ENCODE results near the gene WDR38. TPM values are rescaled to one million over a fixed set of nuclear protein-coding genes. Genes with fewer than 3 reads are reported as not detected.

WDR38 gene
- total and polyA plus RNA-seq, 5 donors = 0.09 TPM; not detected in 4

GRCh38 chr9:124849801-124850200 is 3.5 kb upstream of the WDR38 start:
- H3K4me1 ChIP-seq (ENCODE audit: control insufficient read depth, insufficient read depth, low read length) = no peaks in the 10 kb centered on the region
- WGBS = 47% methylated on average over 10 of the region's 10 CpGs
- no peak overlapping the region for H3K4me3 ChIP-seq (ENCODE audit: low read length)
- H3K27me3 ChIP-seq (ENCODE audit: control insufficient read depth, insufficient read depth) = no peaks in the 10 kb centered on the region
- H3K9me3 ChIP-seq (ENCODE audit: control insufficient read depth, low read length) = no peaks in the 10 kb centered on the region
- ATAC-seq = no peak
- DNase-seq = peak in 1 of 3 donors; percentile 56
- H3K27ac ChIP-seq (ENCODE audit: low read length) = no peak overlapping the region
- intact Hi-C loops (cut with DNase I) = no loop called here

- WGBS = 42% methylated on average over 13 of the region's 13 CpGs
- peak in 1 of 3 donors; percentile 77 for DNase-seq
These were observed 985 bp upstream of the WDR38 start for GRCh38 chr9:124852121-124852828.

GRCh38 chr9:124853605-124854143 is 414 bp downstream of the WDR38 start:
- H3K4me1 ChIP-seq (ENCODE audit: control insufficient read depth, insufficient read depth, low read length) = no peaks in the 10 kb centered on the region
- H3K27ac ChIP-seq (ENCODE audit: low read length) = no peak overlapping the region
- WGBS = 64% methylated on average over 11 of the region's 11 CpGs
- H3K9me3 ChIP-seq (ENCODE audit: control insufficient read depth, low read length) = no peaks in the 10 kb centered on the region
- DNase-seq (no peak), ATAC-seq (no peak)
- intact Hi-C loops (cut with DNase I) = loop anchor here (1.0 to 2.0 kb wide), 3 partner anchors 79 to 81 kb away; no protein-coding TSS in a partner anchor
- H3K4me3 ChIP-seq (ENCODE audit: low read length) = peak overlapping the region; percentile 21
- H3K27me3 ChIP-seq (ENCODE audit: control insufficient read depth, insufficient read depth) = no peaks in the 10 kb centered on the region

More at GRCh38 chr9:124852121-124852828, 985 bp upstream of the WDR38 start:
- no peak overlapping the region for H3K4me3 ChIP-seq (ENCODE audit: low read length)
- no peaks in the 10 kb centered on the region for H3K27me3 ChIP-seq (ENCODE audit: control insufficient read depth, insufficient read depth)
- peak; percentile 25 to 38 for ATAC-seq
- intact Hi-C loops (cut with DNase I) = loop anchor here in 1 of 4 donors (2.0 kb wide), 1 partner anchor 77 kb away; no protein-coding TSS in a partner anchor
- H3K27ac ChIP-seq (ENCODE audit: low read length) = peak overlapping the region; percentile 73
- H3K9me3 ChIP-seq (ENCODE audit: control insufficient read depth, low read length) = no peaks in the 10 kb centered on the region
- no peaks in the 10 kb centered on the region for H3K4me1 ChIP-seq (ENCODE audit: control insufficient read depth, insufficient read depth, low read length)

GRCh38 chr9:124854161-124854560 is 901 bp downstream of the WDR38 start:
- H3K27ac ChIP-seq (ENCODE audit: low read length) = no peak overlapping the region
- 84% methylated on average over 8 of the region's 8 CpGs for WGBS
- no peak overlapping the region for H3K4me3 ChIP-seq (ENCODE audit: low read length)
- ATAC-seq (no peak), DNase-seq (peak in 1 of 3 donors; percentile 41)
- H3K9me3 ChIP-seq (ENCODE audit: control insufficient read depth, low read length) = no peaks in the 10 kb centered on the region
- H3K27me3 ChIP-seq (ENCODE audit: control insufficient read depth, insufficient read depth) = no peaks in the 10 kb centered on the region
- intact Hi-C loops (cut with DNase I) = loop anchor here in 1 of 4 donors (1.0 kb wide), 1 partner anchor 82 kb away; no protein-coding TSS in a partner anchor
- no peaks in the 10 kb centered on the region for H3K4me1 ChIP-seq (ENCODE audit: control insufficient read depth, insufficient read depth, low read length)

- H3K9me3 ChIP-seq (ENCODE audit: control insufficient read depth, low read length) = no peaks in the 10 kb centered on the region
- no peaks in the 10 kb centered on the region for H3K27me3 ChIP-seq (ENCODE audit: control insufficient read depth, insufficient read depth)
- no peak overlapping the region for H3K27ac ChIP-seq (ENCODE audit: low read length)
- WGBS = 64% methylated on average over 7 of the region's 7 CpGs
- no peak for DNase-seq
- no peak for ATAC-seq
- H3K4me1 ChIP-seq (ENCODE audit: control insufficient read depth, insufficient read depth, low read length) = no peaks in the 10 kb centered on the region
- no peak overlapping the region for H3K4me3 ChIP-seq (ENCODE audit: low read length)
- intact Hi-C loops (cut with DNase I) = loop anchor here in 1 of 4 donors (1.0 kb wide), 1 partner anchor 83 kb away; no protein-coding TSS in a partner anchor
These were observed 1.6 kb downstream of the WDR38 start for GRCh38 chr9:124854822-124855221.

GRCh38 chr9:124855566-124855943 is 2.3 kb downstream of the WDR38 start:
- Histone ChIP-seq H3K4me3 (ENCODE audit: low read length) (no peak overlapping the region), H3K4me1 (ENCODE audit: control insufficient read depth, insufficient read depth, low read length) (no peaks in the 10 kb centered on the region), H3K27ac (ENCODE audit: low read length) (no peak overlapping the region), H3K9me3 (ENCODE audit: control insufficient read depth, low read length) (no peaks in the 10 kb centered on the region), H3K27me3 (ENCODE audit: control insufficient read depth, insufficient read depth) (no peaks in the 10 kb centered on the region)
- DNase-seq = peak in 1 of 3 donors; percentile 59
- intact Hi-C loops (cut with DNase I) = no loop called here
- no peak for ATAC-seq
- 80% methylated on average over 18 of the region's 18 CpGs for whole genome bisulfite sequencing

GRCh38 chr9:124855944-124856765 is 2.9 kb downstream of the WDR38 start:
- Histone ChIP-seq H3K9me3 (ENCODE audit: control insufficient read depth, low read length) (no peaks in the 10 kb centered on the region), H3K4me3 (ENCODE audit: low read length) (no peak overlapping the region), H3K27ac (ENCODE audit: low read length) (no peak overlapping the region), H3K27me3 (ENCODE audit: control insufficient read depth, insufficient read depth) (no peaks in the 10 kb centered on the region), H3K4me1 (ENCODE audit: control insufficient read depth, insufficient read depth, low read length) (peaks cover 5% of the 10 kb centered on the region)
- intact Hi-C loops (cut with DNase I) = no loop called here
- DNase-seq (peak in 1 of 3 donors; percentile 52), ATAC-seq (no peak)
- 65% methylated on average over 16 of the region's 16 CpGs for WGBS

- intact Hi-C loops (cut with DNase I) = no loop called here
- no peaks in the 10 kb centered on the region for H3K9me3 ChIP-seq (ENCODE audit: control insufficient read depth, low read length)
- H3K4me1 ChIP-seq (ENCODE audit: control insufficient read depth, insufficient read depth, low read length) = peaks cover 5% of the 10 kb centered on the region
- WGBS = 88% methylated on average over 24 of the region's 24 CpGs
- H3K4me3 ChIP-seq (ENCODE audit: low read length) = no peak overlapping the region
- H3K27ac ChIP-seq (ENCODE audit: low read length) = no peak overlapping the region
- no peak for ATAC-seq
- H3K27me3 ChIP-seq (ENCODE audit: control insufficient read depth, insufficient read depth) = no peaks in the 10 kb centered on the region
- peak in 1 of 3 donors; percentile 43 for DNase-seq
These were observed 4.4 kb downstream of the WDR38 start for GRCh38 chr9:124857533-124858162.

- H3K27ac ChIP-seq (ENCODE audit: low read length) = no peak overlapping the region
- peaks cover 5% of the 10 kb centered on the region for H3K4me1 ChIP-seq (ENCODE audit: control insufficient read depth, insufficient read depth, low read length)
- H3K4me3 ChIP-seq (ENCODE audit: low read length) = no peak overlapping the region
- no peaks in the 10 kb centered on the region for H3K27me3 ChIP-seq (ENCODE audit: control insufficient read depth, insufficient read depth)
- intact Hi-C loops (cut with DNase I) = no loop called here
- H3K9me3 ChIP-seq (ENCODE audit: control insufficient read depth, low read length) = no peaks in the 10 kb centered on the region
- ATAC-seq = no peak
- 68% methylated on average over 9 of the region's 9 CpGs for WGBS
- no peak for DNase-seq
These were observed 5.2 kb downstream of the WDR38 start for GRCh38 chr9:124858330-124859046.

GRCh38 chr9:124859803-124860581 is 6.7 kb downstream of the WDR38 start:
- ATAC-seq (no peak), DNase-seq (no peak)
- H3K4me1 ChIP-seq (ENCODE audit: control insufficient read depth, insufficient read depth, low read length) = peaks cover 5% of the 10 kb centered on the region
- H3K9me3 ChIP-seq (ENCODE audit: control insufficient read depth, low read length) = no peaks in the 10 kb centered on the region
- no peak overlapping the region for H3K4me3 ChIP-seq (ENCODE audit: low read length)
- intact Hi-C loops (cut with DNase I) = no loop called here
- H3K27me3 ChIP-seq (ENCODE audit: control insufficient read depth, insufficient read depth) = no peaks in the 10 kb centered on the region
- 53% methylated on average over 10 of the region's 10 CpGs for WGBS
- no peak overlapping the region for H3K27ac ChIP-seq (ENCODE audit: low read length)

All from right cardiac atrium (tissue), 5 donors.